Activated CD8-positive, alpha-beta memory T cell treated with anti-CD3 and anti-CD28 coated beads for 36 hours (primary cell): Measurements from ENCODE around the gene OXNAD1. TPM values are rescaled to one million over a fixed set of nuclear protein-coding genes. Genes with fewer than 3 reads are reported as not detected.

Source experiments
- total RNA-seq, 2 experiments: library from RNA; stranded (reverse); gene quantifications; one replicate each; pipeline ENCODE4 v1.2.3, GENCODE V29; 2021

Gene OXNAD1
- total RNA-seq, 2 experiments from 2014 or later: 31.6 to 31.8 TPM

Other genes starting within 250 kb of the OXNAD1 start
- not detected for gene GALNT15, start 90.5 kb upstream of the OXNAD1 start, total RNA-seq
- gene DPH3, start 269 bp upstream of the OXNAD1 start, total RNA-seq: 10 to 100 TPM; 32.0 to 32.2 TPM
- gene RFTN1, start 248.5 kb downstream of the OXNAD1 start, total RNA-seq: 100 to 1,000 TPM; 111 to 114 TPM